Pons (tissue), 1 donor: ENCODE measurements around the gene NFATC3.

Experiments used
- DNase-seq: peaks from one replicate; pipeline ENCODE4 v3.0.0-alpha.2; 2016; ENCODE audit warnings: low spot score

Gene NFATC3

GRCh38 chr16:68085259-68086071 is at the start of gene NFATC3:
TSS of gene NFATC3 (plus strand) at chr16:68085370. CDS start at chr16:68085682, 312 bp downstream.
- peak; percentile 46 for DNase-seq

GRCh38 chr16:68037841-68038597 is 47.2 kb upstream of the NFATC3 start:
- DNase-seq, result no peak

DNA sequence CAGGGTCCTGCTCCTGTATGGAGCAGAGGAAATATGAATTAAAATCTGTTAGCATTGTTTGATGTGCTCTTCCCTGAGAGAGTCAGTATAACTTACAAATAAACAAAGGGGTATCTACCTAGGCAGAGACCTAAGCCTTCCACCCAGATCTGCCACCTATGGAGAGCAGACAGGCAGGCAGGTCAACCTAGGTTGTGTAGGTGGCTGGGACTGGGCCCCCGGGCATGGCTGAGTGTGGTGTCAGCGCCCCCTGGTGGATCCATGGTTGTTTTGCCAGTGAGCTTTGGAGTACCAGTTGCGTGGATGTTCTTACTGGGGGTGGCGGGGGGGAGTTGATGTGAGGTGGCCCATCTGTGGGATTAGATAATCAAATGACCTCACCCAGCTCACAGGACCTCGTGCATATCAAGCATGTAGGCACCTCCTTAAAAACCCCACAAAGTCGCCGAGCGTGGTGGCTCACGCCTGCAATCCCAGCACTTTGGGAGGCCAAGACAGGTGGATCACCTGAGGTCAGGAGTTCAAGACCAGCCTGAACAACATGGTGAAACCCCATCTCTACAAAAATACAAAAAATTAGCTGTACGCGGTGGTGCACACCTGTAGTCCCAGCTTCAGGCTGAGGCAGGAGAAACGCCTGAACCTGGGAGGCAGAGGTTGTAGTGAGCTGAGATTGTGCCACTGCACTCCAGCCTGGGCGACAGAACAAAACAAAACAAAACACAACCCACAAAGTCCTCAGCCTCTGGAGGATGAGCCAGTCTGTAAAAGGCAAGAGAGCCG is 44.5 kb upstream of the NFATC3 start:
- peak; percentile 61 for DNase-seq

DNA sequence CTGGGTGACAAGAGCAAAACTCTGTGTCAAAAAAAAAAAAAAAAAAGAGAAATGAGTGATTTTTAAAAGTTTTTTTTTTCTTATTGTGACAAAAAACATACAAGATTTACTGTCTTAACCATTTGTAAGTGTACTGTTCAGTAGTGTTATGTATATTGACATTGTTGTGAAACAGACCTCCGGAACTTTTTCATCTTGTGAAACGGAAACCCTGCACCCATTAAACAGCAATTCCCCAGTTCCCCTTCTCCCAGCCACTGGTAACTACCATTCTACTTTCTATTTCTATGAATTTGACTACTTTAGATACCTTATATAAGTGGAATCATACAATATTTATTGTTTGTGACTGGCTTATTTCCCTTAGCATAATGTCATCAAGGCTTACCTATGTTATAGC is 43.4 kb upstream of the NFATC3 start:
- DNase-seq, result no peak

- DNase-seq, result no peak
Measured at GRCh38 chr16:68046106-68046505, 39.1 kb upstream of the NFATC3 start.

DNA sequence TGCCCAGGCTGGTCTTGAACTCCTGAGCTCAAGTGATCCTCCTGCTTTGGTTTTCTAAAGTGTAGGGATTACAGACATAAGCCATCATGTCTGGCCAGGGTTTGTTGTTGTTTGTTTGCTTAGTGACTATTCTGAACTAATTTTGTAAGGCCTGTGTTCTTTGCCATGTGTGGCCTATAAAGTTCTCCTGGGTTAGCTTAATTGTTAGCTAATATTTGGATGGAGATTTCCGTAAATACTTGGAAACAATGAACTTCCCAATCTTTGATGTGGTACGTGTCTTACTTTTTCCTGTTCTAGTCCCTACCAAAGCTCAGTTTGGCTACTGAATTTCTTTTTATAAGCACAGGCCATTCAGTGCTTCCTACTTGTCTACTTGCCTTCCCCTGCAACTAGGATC is 37.2 kb upstream of the NFATC3 start:
- DNase-seq, result no peak

GRCh38 chr16:68049449-68049848 is 35.7 kb upstream of the NFATC3 start:
- no peak for DNase-seq

- no peak for DNase-seq
Measured at GRCh38 chr16:68055395-68055794, 29.8 kb upstream of the NFATC3 start.

- DNase-seq, result no peak
Measured at GRCh38 chr16:68059804-68060203, 25.4 kb upstream of the NFATC3 start.

DNA sequence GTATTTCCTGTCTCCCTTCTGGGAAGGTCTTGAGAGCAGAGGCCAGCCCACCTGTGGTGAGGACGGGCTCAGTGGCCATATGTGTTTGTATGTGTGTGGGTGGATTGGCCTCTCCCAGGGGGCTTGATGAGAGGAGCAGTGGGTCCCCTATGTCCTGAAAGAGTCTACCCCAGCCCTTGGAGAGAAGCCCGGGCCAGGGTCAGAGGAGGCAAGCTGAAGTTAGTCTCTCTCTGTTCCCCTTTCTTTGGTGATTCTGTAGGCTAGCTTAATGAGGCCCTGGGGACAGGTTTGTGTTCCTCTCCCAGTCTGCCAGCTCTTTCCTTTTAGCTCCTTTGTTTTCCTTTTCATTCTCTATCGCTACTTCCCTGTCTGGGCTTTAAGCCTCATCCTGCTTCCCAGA is 23.8 kb upstream of the NFATC3 start:
- no peak for DNase-seq

GRCh38 chr16:68062910-68063393 is 22.2 kb upstream of the NFATC3 start:
- no peak for DNase-seq

DNA sequence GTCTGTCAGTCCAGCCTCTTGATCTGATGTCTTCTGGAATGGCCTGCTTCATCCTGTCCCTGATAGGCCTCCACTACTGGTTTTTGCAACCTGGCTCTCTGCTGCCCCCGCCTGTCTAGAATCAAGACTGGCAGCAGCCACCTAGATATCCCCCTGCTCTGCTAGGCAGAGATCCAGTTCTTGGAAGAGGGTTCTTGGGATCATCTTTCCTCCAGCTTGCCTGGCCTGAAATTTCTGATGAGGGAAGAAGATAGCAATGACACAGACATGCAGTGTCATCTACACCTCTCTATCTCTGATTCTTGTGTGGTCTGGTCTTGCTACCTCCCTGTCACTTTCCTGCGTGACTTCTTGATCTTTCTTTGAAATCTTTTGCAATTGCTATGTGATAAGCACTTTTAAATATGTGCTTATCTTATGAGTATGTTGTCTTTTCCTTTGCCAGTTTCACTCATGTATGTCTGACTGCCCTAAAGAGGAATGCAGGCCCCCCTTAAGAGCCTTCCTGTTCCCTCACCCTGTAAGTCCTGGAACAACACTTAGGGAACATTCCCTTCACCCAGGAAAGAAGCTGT is 20.3 kb upstream of the NFATC3 start:
- DNase-seq, result peak; percentile 66

GRCh38 chr16:68065716-68066305 is 19.4 kb upstream of the NFATC3 start:
- DNase-seq, result no peak

GRCh38 chr16:68066763-68067162 is 18.4 kb upstream of the NFATC3 start:
- DNase-seq, result no peak

DNA sequence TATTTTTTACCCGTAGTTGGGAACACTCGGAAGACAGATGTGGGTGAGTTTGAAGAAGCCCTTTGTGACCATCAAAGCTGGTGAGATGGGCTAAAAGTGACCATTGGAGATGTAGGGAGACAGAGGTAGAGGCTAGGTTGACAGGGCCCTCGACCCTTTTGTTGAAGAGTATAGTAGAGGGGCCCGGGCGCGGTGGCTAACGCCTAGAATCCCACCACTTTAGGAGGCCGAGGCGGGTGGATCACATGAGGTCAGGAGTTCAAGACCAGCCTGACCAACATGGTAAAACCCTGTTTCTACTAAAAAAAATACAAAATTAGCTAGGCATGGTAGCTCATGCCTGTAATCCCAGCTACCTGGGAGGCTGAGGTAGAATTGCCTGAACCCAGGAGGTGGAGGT is 16.2 kb upstream of the NFATC3 start:
- no peak for DNase-seq

DNA sequence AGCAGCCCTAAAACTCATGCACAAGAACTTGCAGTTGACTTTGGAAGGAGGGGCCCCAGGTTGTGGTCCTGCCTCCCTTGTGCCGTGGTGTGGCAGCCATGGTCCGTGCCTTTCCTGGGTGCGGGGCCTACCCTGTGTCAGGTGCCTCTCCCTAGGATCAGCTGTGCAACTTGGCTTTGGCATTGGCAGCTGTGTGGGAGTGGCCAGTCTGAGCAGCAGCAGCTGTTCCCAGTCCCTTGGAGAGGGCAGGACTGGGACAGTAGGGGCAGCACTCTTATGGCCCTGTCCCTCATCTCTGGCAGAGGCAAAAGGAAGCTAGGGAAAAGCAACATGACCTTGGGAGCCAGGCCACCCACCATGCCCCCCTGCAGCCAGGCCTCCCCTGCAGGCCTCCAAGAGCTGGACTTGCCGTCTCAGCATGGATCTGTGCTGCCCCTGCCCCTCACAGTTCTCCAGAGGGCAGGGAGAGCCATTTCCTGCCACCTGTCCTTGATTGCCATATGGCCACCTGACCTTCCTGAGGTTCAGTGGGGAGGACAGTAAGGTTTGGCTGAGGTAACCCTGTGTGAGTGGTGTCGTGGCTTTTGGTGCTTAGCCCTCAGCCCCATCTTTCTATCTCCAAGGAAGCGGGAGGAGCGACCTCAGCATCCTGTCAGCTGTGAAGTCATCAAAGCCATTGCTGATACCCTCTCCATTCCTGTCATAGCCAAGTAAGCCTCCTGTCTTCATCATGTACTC is 15.5 kb upstream of the NFATC3 start:
- DNase-seq, result no peak

- no peak for DNase-seq
Measured at GRCh38 chr16:68070249-68070730, 14.9 kb upstream of the NFATC3 start.

DNA sequence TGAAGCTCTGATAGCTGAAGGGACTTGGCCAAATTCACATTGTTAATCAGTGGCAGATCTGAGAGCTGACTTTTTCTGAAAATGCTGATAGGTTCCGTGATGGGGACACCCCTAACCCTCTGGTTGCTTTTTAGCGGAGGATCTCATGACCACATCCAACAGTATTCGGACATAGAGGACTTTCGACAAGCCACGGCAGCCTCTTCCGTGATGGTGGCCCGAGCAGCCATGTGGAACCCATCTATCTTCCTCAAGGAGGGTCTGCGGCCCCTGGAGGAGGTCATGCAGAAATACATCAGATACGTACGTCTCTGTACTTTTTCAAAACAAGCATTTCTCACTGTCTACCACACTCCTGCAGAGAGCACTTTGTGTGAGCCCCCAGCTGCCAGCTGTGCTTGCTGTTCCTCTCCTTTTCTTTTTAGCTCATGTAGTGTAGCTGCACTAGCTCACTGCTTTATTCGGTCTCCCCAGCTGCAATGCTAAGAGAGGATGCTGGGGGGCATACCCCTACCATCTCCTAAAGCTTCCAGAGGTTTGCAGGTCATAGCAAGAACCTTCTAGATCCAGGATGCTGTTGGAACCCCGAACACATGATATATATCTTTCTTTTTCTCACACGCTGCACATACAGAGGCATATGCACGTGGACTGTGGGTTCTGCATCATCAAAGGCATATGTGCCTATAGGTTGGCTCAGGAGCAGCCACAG is 14.2 kb upstream of the NFATC3 start:
- DNase-seq, result no peak

- no peak for DNase-seq
Measured at GRCh38 chr16:68071518-68071901, 13.7 kb upstream of the NFATC3 start.

- DNase-seq, result no peak
Measured at GRCh38 chr16:68072038-68072695, 13.0 kb upstream of the NFATC3 start.
